A549 treated with ZK216348 at 1 μM for 4 hours (cell line): Measurements from ENCODE around the gene SKA3. TPM values are rescaled to one million over a fixed set of nuclear protein-coding genes. Genes with fewer than 3 reads are reported as not detected.

Experiments used
- total RNA-seq: library from RNA; stranded (reverse); fragments of 200-300 nt; extraction: Qiagen RNA extraction; gene quantifications from 5 replicates; pipeline ENCODE4 v1.2.3, GENCODE V29; 2022; ENCODE audit warnings: low read depth

The SKA3 gene
- 12.4 to 16.8 TPM (median 13.4 TPM) in 5 replicates for total RNA-seq

GRCh38 chr13:21176215-21176981 is at the start of gene SKA3, which contains the start of gene MRPL57:
Gene SKA3, minus strand, starts transcription at chr13:21176552. Its CDS starts 75 bp downstream, at chr13:21176477.
Gene MRPL57, plus strand, starts transcription at chr13:21176658. Its CDS starts 259 bp downstream, at chr13:21176917.

Other genes with a start within 250 kb of the SKA3 start
- gene LATS2, start 115.0 kb downstream of the SKA3 start, total RNA-seq: 8.8 to 10.7 TPM (median 9.4 TPM) in 5 replicates
- gene SAP18, start 36.4 kb downstream of the SKA3 start, total RNA-seq: 138 to 214 TPM (median 148 TPM) in 5 replicates
- gene MRPL57, start 106 bp upstream of the SKA3 start, total RNA-seq: 18.3 to 27.0 TPM (median 24.5 TPM) in 5 replicates